D721Med (cell line): ENCODE results near the gene MICU1.
"Not testable (repeated sequence)": the region's sequence is repeated elsewhere in the genome, so short reads cannot be mapped to it uniquely, and the experiment has no call there.

Source experiments
- DNase-seq: peaks from one replicate; pipeline ENCODE4 v3.0.0; 2011; ENCODE audit warnings: low spot score; ENCODE audit not compliant: insufficient read length
- FAIRE-seq: peaks from 2 replicates; lab custom pipeline; 2011; peaks lifted over from hg19 to GRCh38; lab: Jason Lieb, UNC
- TF ChIP-seq, protein P1 (sequence below): IDR thresholded peaks from 2 replicates; pipeline ENCODE4 v1.5.1; 2012; ENCODE audit warnings: mild to moderate bottlenecking, control low read depth; ENCODE audit not compliant: insufficient read depth; ENCODE audit errors: missing control alignments

MICU1 gene

DNA sequence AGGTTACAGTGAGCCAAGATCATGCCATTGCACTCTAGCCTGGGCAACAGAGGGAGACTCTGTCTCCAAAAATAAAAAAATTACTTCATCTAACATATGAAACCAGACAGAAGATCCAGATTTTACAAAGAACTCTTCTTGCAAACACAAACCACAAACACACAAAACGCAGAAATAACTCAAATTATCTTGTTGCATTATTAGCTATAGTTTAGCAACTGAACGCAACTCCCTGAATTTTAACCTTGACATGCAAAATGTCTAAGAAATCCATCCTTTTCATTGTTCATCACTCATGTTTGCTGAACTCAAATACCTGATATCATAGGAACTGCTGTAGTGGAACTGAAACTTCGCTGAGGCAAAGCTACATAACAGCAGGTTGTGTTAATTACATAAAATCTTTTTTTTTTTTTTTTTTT is 64.1 kb downstream of the MICU1 start:
- FAIRE-seq (no peak), DNase-seq (no peak)
- TF ChIP-seq, protein P1, sequence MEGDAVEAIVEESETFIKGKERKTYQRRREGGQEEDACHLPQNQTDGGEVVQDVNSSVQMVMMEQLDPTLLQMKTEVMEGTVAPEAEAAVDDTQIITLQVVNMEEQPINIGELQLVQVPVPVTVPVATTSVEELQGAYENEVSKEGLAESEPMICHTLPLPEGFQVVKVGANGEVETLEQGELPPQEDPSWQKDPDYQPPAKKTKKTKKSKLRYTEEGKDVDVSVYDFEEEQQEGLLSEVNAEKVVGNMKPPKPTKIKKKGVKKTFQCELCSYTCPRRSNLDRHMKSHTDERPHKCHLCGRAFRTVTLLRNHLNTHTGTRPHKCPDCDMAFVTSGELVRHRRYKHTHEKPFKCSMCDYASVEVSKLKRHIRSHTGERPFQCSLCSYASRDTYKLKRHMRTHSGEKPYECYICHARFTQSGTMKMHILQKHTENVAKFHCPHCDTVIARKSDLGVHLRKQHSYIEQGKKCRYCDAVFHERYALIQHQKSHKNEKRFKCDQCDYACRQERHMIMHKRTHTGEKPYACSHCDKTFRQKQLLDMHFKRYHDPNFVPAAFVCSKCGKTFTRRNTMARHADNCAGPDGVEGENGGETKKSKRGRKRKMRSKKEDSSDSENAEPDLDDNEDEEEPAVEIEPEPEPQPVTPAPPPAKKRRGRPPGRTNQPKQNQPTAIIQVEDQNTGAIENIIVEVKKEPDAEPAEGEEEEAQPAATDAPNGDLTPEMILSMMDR: no peak

DNA sequence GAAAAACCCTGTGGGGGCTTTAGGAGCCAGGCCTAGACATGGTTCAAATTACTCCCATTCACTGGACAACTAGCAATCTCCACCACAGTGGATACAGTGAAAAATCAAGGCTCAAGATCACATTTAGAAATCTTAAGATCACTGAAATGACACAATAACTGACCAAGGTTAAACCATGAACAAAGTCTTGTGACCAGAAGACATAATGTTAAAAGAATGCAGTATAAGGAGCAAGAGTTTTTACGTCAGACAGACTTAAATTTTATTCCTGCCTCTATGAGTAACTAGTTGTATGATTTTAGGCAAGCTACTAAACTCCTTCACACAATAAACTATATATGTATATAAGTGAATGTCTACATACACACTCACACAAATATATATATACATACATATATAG is 68.5 kb downstream of the MICU1 start:
- DNase-seq (no peak), FAIRE-seq (no peak)
- TF ChIP-seq, protein P1: no peak

DNA sequence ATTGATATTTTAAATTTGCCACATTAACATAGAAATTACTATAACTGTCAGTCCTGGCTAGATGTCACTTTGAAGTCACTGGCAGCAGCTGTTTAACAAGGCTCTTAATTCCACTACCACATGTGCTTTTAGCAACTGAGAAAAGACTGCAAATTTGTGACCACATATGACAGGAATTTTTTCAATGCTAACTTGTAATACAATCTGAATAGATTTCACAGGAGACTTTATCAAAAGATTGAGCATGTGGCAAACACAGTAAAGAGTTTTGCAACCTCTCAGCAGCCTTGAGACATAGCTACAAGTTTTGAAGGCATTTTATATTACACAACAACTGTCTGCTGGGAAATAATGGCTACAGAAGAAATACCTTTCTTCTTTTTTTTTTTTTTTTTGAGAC is 73.0 kb downstream of the MICU1 start:
- DNase-seq (no peak), FAIRE-seq (no peak)
- TF ChIP-seq, protein P1: no peak

DNA sequence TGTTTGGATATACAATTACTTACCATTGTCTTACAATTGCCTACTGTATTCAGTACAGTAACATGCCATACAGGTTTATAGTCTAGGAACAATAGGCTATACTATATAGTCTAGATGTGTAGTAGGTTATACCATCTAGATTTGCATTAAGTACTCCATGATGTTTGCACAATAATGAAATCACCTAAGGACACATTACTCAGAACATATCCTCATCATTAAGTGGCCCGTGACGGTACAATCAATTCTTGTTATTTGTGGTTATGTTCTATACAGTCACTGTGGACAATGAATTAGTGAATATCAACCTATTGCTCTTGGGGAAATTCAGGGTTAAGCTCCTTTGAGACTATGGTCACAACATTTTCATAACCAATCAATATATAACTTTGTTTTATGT is 75.6 kb downstream of the MICU1 start:
- TF ChIP-seq, protein P1: no peak
- no peak for DNase-seq
- peak; percentile 83 for FAIRE-seq

DNA sequence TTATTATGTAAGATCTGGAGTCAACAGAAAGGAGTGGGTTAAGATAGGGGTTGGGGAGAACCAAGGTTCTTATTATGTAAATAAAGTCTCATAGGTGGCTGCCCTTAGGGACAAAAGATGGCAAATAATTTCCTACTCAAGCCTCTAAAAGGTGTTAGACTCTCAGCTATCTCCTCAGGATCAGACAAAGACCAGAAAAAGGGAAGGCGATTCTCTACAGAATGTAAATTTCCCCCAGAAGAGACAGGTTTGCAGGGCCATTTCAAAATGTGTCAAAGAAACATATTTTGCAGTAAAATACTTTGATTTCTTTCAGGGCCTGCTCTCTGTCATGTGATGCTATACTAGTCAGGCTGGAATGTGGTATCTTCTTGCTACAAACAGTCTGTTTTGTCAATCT is 80.3 kb downstream of the MICU1 start:
- FAIRE-seq (no peak), DNase-seq (no peak)
- TF ChIP-seq, protein P1: no peak

DNA sequence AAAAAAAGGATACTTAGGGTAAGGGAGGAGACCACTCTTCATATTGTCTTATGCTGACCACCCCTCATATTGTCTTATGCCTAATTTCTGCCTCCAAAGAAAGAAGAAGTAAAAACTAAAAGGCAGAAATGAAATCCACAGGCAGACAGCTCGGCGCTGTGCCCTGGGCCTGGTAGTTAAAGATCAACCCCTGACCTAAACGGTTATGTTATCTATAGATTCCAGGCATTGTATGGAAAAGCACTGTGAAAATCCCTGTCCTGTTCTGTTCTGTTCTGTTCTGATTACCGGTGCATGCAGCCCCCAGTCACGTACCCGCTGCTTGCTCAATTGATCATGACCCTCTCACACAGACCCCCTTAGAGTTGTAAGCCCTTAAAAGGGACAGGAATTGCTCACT is 82.0 kb downstream of the MICU1 start:
- FAIRE-seq, DNase-seq: not testable (repeated sequence)

DNA sequence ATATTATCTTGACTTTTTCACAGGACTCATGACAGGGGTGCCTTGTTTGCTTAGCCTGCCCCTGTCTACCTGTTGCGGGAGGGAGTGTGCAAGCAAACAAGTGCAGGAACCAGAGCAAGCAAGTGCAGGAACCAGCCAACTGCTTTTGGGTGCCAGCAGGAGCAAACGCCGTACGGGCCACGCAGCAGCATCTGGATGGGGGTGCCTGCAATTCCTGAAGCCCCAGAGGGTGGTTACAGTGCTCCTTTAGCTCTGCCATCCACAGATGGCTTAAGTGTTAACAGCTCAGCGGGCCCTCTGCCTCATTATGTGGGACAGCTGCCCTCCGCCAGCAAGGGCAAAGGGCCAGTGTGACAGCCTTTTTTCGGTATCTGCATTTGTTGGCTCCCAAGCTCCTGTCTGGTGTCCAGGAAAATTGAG is 83.5 kb downstream of the MICU1 start:
- TF ChIP-seq, protein P1: no peak
- FAIRE-seq (no peak), DNase-seq (no peak)

DNA sequence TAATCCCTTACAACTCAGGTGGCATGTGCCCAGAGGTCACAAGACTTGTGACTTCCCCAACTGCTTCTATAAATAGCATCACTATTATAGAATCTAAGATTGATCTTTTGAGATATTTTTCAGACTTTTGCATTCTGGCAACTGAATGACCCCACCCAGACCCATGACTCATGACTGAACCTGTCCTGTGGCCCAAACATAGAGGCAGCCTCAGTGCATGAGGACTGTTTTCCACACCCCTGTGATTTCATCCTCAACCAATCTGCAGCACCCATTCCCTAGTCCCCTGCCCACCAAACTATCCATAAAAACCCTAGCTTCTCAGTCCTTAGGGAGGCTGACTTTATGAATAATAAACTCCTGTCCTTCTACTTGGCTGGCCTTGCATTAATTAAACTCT is 84.5 kb downstream of the MICU1 start:
- FAIRE-seq: no peak
- TF ChIP-seq, protein P1: no peak
- DNase-seq: no peak
